Measurements from ENCODE around the gene TKT. TPM values are rescaled to one million over a fixed set of nuclear protein-coding genes. Genes with fewer than 3 reads are reported as not detected.

Gene TKT
- total and polyA plus RNA-seq, 9 donors = 28.8 to 49.5 (median 37.9) TPM

DNA sequence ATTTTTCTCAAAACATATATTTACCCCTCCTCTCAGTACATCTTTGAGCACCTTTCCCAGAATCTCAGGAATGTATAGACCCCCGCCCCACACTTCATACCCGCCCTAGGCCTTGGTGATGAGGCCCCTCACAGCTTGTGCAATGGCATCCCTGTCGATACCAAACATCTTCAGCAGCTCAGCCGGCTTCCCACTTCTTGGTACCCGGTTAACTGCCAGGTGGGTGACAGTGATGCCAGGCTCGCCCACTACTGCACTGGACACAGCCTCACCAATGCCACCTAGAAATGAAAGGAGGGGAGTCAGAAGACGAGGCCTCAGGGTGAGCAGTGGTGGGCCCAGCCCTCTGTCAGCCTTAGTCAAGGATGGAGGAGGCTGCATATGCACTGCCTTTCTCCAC is 30.2 kb downstream of the TKT start:
- DNase-seq = no peak
- peaks cover 62% of the 10 kb centered on the region for H3K36me3 ChIP-seq (ENCODE audit: control insufficient read depth, insufficient read depth, low read length)
- no peak overlapping the region for H3K27ac ChIP-seq (ENCODE audit: low read length)
- 93% methylated on average over 4 of the region's 7 CpGs for WGBS (ENCODE audit: insufficient coverage)
- no peaks in the 10 kb centered on the region for H3K27me3 ChIP-seq (ENCODE audit: control insufficient read depth, insufficient read depth, low read length)
- no peaks in the 10 kb centered on the region for H3K9me3 ChIP-seq (replicated peaks; ENCODE audit: control insufficient read depth, low read depth, low read length)
- H3K4me3 ChIP-seq (ENCODE audit: low read length) = no peak overlapping the region
- H3K4me1 ChIP-seq (ENCODE audit: control insufficient read depth, insufficient read depth, low read length) = peaks cover 10% of the 10 kb centered on the region

DNA sequence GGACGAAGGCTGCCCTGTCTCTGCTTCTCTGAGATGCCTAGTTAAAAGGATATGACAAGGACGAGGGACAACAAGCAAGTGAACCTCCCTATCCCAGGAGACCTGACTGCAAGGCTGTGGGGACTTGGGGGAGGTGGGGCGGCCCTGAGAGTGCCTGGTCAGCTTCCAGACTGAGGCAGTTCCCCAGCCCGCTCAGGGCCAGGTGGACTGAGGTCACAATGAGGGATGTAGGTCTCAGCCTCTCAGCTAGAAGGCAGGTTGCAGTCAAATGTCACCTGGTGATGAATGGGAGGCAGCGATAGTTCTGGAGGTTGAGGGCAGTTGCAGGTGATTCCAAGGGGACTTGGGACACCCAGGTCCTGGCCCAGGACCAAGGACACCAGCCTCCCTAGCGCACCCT is 30.6 kb downstream of the TKT start:
- no peaks in the 10 kb centered on the region for H3K9me3 ChIP-seq (replicated peaks; ENCODE audit: control insufficient read depth, low read depth, low read length)
- peaks cover 10% of the 10 kb centered on the region for H3K4me1 ChIP-seq (ENCODE audit: control insufficient read depth, insufficient read depth, low read length)
- H3K36me3 ChIP-seq (ENCODE audit: control insufficient read depth, insufficient read depth, low read length) = peaks cover 57% of the 10 kb centered on the region
- WGBS (ENCODE audit: insufficient coverage) = 97% methylated on average over 3 of the region's 6 CpGs
- no peak for DNase-seq
- H3K27ac ChIP-seq (ENCODE audit: low read length) = no peak overlapping the region
- no peak overlapping the region for H3K4me3 ChIP-seq (ENCODE audit: low read length)
- H3K27me3 ChIP-seq (ENCODE audit: control insufficient read depth, insufficient read depth, low read length) = no peaks in the 10 kb centered on the region

DNA sequence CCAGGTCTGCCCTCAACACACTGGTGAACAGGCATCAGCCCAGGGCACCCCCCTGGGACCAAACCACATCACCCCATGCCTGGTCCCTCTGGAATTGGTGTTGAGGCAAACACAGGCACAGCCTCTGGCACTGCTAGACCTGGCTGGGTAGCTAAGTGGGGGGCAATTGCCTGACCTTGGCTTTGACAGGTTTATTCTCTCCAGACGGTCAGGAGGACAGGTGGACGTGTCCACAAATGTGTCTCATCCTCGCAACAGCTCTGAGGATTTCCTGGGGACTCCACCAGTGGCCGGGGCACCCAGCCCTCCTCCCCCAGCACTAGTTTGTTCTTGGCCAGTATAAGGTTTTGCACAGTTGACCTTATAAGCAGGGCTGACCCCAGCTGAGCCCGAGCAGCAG is 31.3 kb downstream of the TKT start:
- WGBS (ENCODE audit: insufficient coverage) = 76% methylated on average over 5 of the region's 5 CpGs
- DNase-seq = no peak

DNA sequence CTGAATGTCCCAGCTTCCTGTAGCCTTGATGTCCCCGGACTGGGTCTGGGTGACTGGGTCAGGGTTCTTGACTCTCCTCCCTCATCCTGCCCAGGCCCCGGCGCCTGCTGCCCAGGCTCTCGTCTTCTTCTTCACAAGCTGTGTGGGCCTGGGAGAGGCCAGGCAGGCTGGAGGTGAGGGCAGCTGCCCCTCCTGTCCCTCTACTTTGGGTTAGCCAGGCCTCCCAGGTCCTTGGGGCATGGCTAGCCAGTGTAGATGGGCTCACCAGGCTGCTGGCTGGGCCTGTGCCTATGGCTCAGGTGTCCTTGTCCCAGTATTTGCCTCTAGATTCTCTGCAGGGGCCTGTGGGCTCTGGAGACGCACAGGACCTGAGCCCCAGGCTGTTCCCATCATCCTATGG is 31.8 kb downstream of the TKT start:
- Histone ChIP-seq H3K4me3 (ENCODE audit: low read length) (no peak overlapping the region), H3K4me1 (ENCODE audit: control insufficient read depth, insufficient read depth, low read length) (peaks cover 10% of the 10 kb centered on the region), H3K9me3 (replicated peaks; ENCODE audit: control insufficient read depth, low read depth, low read length) (no peaks in the 10 kb centered on the region), H3K27ac (ENCODE audit: low read length) (no peak overlapping the region), H3K36me3 (ENCODE audit: control insufficient read depth, insufficient read depth, low read length) (peaks cover 46% of the 10 kb centered on the region), H3K27me3 (ENCODE audit: control insufficient read depth, insufficient read depth, low read length) (no peaks in the 10 kb centered on the region)
- 79% methylated on average over 3 of the region's 5 CpGs for WGBS (ENCODE audit: insufficient coverage)
- no peak for DNase-seq

More for the DNA sequence above, 31.3 kb downstream of the TKT start:
- peaks cover 51% of the 10 kb centered on the region for H3K36me3 ChIP-seq (ENCODE audit: control insufficient read depth, insufficient read depth, low read length)
- H3K9me3 ChIP-seq (replicated peaks; ENCODE audit: control insufficient read depth, low read depth, low read length) = no peaks in the 10 kb centered on the region
- no peaks in the 10 kb centered on the region for H3K27me3 ChIP-seq (ENCODE audit: control insufficient read depth, insufficient read depth, low read length)
- H3K27ac ChIP-seq (ENCODE audit: low read length) = no peak overlapping the region
- H3K4me3 ChIP-seq (ENCODE audit: low read length) = no peak overlapping the region
- peaks cover 10% of the 10 kb centered on the region for H3K4me1 ChIP-seq (ENCODE audit: control insufficient read depth, insufficient read depth, low read length)

DNA sequence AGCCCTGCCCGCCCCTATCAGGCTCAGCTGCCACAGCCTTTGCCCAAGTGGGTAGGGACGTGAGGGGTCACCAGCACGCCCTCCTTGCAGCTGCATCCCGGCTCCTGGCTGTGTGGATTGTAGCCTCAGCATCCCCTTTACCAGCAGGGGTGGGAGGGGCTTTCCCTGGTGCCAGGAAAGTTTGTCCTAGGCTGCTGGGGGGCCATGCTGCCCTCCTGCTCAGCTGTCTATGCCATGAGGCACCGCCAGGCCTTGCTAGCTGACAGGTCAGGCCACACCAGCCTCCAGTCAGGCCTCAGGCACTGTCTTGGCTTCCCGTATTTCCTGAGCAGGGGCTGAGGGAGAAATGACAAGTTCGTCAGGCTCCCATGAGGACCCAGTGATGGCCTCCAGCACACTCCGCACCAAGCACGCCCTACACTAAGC is 32.3 kb downstream of the TKT start:
- H3K4me1 ChIP-seq (ENCODE audit: control insufficient read depth, insufficient read depth, low read length) = peaks cover 10% of the 10 kb centered on the region
- H3K27ac ChIP-seq (ENCODE audit: low read length) = no peak overlapping the region
- no peaks in the 10 kb centered on the region for H3K9me3 ChIP-seq (replicated peaks; ENCODE audit: control insufficient read depth, low read depth, low read length)
- no peaks in the 10 kb centered on the region for H3K27me3 ChIP-seq (ENCODE audit: control insufficient read depth, insufficient read depth, low read length)
- peaks cover 41% of the 10 kb centered on the region for H3K36me3 ChIP-seq (ENCODE audit: control insufficient read depth, insufficient read depth, low read length)
- no peak overlapping the region for H3K4me3 ChIP-seq (ENCODE audit: low read length)
- no peak for DNase-seq
- WGBS (ENCODE audit: insufficient coverage) = 70% methylated on average over 9 of the region's 9 CpGs

DNA sequence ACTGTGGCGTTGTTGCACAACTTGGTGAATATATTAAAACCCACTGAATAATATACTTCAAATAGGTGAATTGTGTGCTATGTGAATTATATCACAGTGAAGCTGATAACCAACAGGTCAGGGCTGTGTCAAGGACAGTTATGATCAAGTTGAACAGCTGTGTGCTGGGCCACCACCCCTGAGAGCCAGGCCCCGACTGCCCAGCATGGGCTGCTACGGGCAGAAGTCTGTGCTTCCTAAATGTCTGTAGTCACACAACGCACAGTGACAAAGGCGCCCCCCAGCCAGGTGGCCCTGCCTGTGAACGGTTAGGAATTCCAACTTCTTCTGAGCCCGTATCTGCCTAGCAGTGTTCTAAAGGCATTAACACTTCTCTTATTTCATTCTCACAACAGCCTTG is 32.8 kb downstream of the TKT start:
- WGBS (ENCODE audit: insufficient coverage) = 83% methylated on average over 4 of the region's 7 CpGs
- DNase-seq = no peak
- Histone ChIP-seq H3K36me3 (ENCODE audit: control insufficient read depth, insufficient read depth, low read length) (peaks cover 36% of the 10 kb centered on the region), H3K4me1 (ENCODE audit: control insufficient read depth, insufficient read depth, low read length) (peaks cover 10% of the 10 kb centered on the region), H3K4me3 (ENCODE audit: low read length) (no peak overlapping the region), H3K27ac (ENCODE audit: low read length) (no peak overlapping the region), H3K27me3 (ENCODE audit: control insufficient read depth, insufficient read depth, low read length) (no peaks in the 10 kb centered on the region), H3K9me3 (replicated peaks; ENCODE audit: control insufficient read depth, low read depth, low read length) (no peaks in the 10 kb centered on the region)

DNA sequence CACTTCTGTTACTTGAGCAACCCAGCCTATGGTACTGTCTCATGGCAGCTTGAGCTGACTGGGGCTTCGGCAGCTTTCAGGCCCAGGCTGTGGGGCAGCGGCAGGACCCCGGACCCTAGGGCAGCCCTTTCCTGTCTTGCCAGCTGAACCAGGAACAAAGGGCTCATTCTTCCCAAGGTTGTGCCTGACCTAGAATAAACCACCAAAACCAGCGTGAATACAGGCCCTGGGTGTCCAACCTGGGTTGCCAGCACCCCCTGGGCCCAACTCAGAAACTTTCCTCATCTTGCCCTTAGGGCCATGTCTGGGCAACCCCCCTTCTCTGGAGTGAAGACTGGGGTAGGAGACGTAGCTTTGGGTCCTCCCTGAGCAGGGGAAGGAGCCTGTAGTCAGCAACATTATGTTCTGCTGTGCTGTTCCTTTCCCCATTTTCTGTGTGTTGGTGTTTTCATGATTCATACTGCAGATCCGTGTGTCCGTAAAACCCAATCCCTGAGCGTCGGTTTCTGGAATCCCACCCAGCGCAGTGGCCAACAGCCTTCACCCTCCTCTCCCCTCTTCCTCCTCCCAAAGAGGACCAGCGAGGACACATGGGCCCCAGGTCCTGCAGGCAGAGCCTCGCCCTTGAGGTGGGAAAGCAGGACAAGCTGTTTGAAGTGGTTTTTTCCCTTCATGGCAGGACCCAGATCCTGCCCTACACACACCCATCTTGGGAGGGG is 33.5 kb downstream of the TKT start:
- DNase-seq = no peak
- H3K4me3 ChIP-seq (ENCODE audit: low read length) = no peak overlapping the region
- no peaks in the 10 kb centered on the region for H3K27me3 ChIP-seq (ENCODE audit: control insufficient read depth, insufficient read depth, low read length)
- peaks cover 10% of the 10 kb centered on the region for H3K4me1 ChIP-seq (ENCODE audit: control insufficient read depth, insufficient read depth, low read length)
- WGBS (ENCODE audit: insufficient coverage) = 93% methylated on average over 4 of the region's 12 CpGs
- no peaks in the 10 kb centered on the region for H3K9me3 ChIP-seq (replicated peaks; ENCODE audit: control insufficient read depth, low read depth, low read length)
- H3K27ac ChIP-seq (ENCODE audit: low read length) = no peak overlapping the region
- H3K36me3 ChIP-seq (ENCODE audit: control insufficient read depth, insufficient read depth, low read length) = peaks cover 30% of the 10 kb centered on the region

DNA sequence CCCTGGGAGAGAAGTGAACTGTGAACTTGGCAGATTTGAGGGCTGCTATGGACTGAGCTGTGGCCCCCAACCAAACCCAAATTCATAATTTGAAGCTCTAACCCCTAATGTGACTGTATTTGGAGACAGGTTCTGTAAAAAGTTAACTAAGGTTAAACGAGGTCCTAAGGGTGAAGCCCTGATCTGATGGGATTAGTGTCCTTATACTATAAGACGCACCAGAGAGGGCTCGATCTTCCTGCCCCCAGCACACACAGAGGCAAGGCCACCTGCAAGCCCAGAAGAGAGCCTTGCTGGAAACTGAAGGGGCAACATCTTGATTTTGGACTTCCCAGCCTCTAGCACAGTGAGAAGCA is 34.0 kb downstream of the TKT start:
- no peaks in the 10 kb centered on the region for H3K9me3 ChIP-seq (replicated peaks; ENCODE audit: control insufficient read depth, low read depth, low read length)
- H3K27me3 ChIP-seq (ENCODE audit: control insufficient read depth, insufficient read depth, low read length) = no peaks in the 10 kb centered on the region
- H3K4me3 ChIP-seq (ENCODE audit: low read length) = no peak overlapping the region
- peaks cover 24% of the 10 kb centered on the region for H3K36me3 ChIP-seq (ENCODE audit: control insufficient read depth, insufficient read depth, low read length)
- no peak for DNase-seq
- H3K27ac ChIP-seq (ENCODE audit: low read length) = no peak overlapping the region
- peaks cover 10% of the 10 kb centered on the region for H3K4me1 ChIP-seq (ENCODE audit: control insufficient read depth, insufficient read depth, low read length)
- WGBS (ENCODE audit: insufficient coverage) = 94% methylated on average over 2 of the region's 3 CpGs

DNA sequence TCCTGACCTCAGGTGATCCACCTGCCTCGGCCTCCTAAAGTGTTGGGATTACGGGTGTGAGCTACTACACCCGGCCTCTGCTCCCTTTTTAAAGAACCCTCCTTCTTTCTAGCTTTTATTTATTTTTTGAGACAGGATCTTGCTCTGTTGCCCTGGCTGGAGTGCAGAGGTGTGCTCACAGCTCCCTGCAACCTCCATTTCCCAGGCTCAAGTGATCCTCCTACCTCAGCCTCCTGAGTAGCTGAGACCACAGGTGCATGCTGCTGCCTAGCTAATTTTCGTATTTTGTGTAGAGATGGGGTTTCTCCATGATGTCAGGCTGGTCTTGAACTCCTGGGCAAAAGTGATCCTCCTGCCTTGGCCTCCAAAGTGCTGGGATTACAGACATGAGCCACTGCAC is 34.5 kb downstream of the TKT start:
- no peak for DNase-seq
- no CpG with 5 or more reads among the region's 4 CpGs for WGBS (ENCODE audit: insufficient coverage)
- H3K4me3 ChIP-seq (ENCODE audit: low read length) = no peak overlapping the region
- H3K27me3 ChIP-seq (ENCODE audit: control insufficient read depth, insufficient read depth, low read length) = no peaks in the 10 kb centered on the region
- no peaks in the 10 kb centered on the region for H3K9me3 ChIP-seq (replicated peaks; ENCODE audit: control insufficient read depth, low read depth, low read length)
- peaks cover 20% of the 10 kb centered on the region for H3K36me3 ChIP-seq (ENCODE audit: control insufficient read depth, insufficient read depth, low read length)
- H3K4me1 ChIP-seq (ENCODE audit: control insufficient read depth, insufficient read depth, low read length) = peaks cover 10% of the 10 kb centered on the region
- H3K27ac ChIP-seq (ENCODE audit: low read length) = no peak overlapping the region

DNA sequence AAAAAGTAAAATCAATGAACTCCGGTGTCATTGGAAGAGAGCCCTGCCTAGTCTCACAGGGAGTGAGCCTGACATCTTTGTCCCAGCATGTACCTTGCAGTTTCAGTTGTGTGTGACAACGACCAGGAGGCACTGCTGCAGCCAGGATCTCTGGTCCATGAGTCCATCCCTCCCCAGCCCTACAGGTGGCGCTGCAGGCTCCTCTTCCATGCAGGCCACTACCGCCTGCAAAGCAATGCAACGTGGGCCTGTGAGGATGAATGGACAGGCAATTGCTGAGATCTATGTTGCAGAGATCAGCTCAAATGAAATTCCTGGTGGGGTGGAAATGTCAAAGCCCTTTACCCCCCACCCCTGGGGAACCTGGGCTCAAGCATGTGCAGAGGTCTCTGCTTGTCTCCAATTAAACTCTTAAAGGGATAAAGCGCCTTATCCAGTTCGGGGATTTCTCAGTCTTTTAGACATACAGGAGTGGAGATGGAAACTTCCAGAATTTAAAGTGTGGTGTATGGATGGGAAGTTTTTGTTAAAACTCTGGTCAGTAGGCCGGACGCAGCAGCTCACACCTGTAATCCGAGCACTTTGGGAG is 35.8 kb downstream of the TKT start:
- DNase-seq = peak; percentile 68
- no peak overlapping the region for H3K4me3 ChIP-seq (ENCODE audit: low read length)
- H3K9me3 ChIP-seq (replicated peaks; ENCODE audit: control insufficient read depth, low read depth, low read length) = no peaks in the 10 kb centered on the region
- H3K27ac ChIP-seq (ENCODE audit: low read length) = no peak overlapping the region
- 56% methylated on average over 7 of the region's 10 CpGs for WGBS (ENCODE audit: insufficient coverage)
- H3K36me3 ChIP-seq (ENCODE audit: control insufficient read depth, insufficient read depth, low read length) = peaks cover 9% of the 10 kb centered on the region
- H3K4me1 ChIP-seq (ENCODE audit: control insufficient read depth, insufficient read depth, low read length) = peaks cover 10% of the 10 kb centered on the region
- no peaks in the 10 kb centered on the region for H3K27me3 ChIP-seq (ENCODE audit: control insufficient read depth, insufficient read depth, low read length)
